ENCODE results near the gene AP2B1.

- no peak for TF ChIP-seq CTCF (IDR thresholded peaks at IDR 0.05)
- no peak for TF ChIP-seq POLR2A (IDR thresholded peaks at IDR 0.05)
Observed at GRCh38 chr17:35750526-35751395, 163.6 kb downstream of the AP2B1 start.

Measured in adrenal gland (tissue), 5 donors.